GM03348 (cell line): ENCODE results near the gene SLC4A11.

ENCODE experiments used
- DNase-seq: peaks from one replicate; pipeline ENCODE4 v3.0.0; 2012; ENCODE audit warnings: low spot score

Gene SLC4A11

DNA sequence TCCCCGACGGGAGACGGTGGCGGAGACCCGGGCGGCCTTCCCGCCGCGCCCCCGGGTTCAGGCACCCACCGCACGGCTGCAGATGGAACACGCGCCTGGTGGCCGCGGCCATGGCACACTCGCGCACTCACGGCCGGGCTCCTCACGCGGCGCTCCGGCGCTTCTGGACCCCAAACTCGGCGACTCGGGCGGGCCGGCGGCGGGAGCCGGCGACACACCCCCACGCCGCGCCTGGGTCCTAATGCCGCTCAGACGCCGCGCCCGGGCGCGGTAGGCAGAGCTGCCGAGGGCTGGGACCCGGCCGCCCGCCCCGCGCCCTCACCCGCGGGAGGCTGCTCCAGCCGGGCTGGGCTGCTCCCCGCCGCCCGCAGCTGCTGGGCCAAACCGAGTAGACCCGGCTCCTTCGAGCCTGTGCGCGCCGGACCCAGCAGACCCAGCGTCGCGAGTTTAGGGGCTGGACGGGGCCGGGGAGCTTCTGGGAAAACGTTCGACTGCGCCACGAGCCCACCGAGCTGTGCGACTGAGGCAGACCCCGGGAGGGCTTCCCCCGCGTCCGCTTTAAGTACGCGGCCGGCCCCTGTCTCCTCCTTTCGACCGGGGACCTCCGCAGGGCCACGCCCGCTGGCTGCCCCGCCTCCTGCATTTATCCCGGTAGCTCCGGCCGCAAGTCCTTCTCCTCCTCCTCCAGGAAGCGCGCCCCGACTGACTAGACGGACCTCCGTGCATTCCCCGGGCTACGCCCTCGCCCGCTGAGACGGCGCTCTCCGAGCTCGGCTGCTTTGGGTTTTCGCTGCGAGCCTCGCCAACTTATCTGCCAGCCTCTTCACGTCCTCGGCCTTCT, at the start of gene SLC4A11:
SLC4A11 (minus strand) TSS at position 165 of the 841 bp plus-strand sequence; CDS start at position 112, 53 bp downstream.
- peak; percentile 93 for DNase-seq

DNA sequence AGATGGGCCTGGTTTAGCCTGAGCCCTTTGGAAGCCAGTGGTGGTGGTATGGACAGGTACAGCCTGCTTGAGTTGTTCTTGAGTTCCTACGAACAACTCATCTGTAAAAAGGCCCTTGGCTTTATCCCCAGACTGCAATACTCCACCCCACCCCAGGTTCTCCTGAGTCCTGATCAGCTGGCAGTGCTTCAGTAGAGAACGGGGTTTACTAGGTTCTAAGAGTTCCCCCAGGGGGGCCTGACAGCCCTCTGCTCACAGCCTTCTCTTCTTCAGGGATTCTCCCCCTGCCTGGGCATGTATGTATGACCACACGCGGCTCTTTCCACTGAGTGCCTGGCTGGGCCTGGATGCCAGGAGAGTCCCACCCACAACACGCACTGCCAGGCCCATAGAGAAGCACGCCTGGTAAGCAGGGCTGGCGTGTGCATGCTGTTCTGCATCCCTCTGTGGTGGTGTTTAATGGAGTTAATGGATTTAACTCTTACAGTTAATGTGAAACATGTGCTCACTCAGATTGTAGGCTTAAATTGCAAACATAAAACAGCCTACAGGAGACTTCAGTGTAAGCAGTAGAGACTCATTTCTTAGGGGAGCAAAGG, 44.3 kb upstream of the SLC4A11 start:
- DNase-seq, result no peak

DNA sequence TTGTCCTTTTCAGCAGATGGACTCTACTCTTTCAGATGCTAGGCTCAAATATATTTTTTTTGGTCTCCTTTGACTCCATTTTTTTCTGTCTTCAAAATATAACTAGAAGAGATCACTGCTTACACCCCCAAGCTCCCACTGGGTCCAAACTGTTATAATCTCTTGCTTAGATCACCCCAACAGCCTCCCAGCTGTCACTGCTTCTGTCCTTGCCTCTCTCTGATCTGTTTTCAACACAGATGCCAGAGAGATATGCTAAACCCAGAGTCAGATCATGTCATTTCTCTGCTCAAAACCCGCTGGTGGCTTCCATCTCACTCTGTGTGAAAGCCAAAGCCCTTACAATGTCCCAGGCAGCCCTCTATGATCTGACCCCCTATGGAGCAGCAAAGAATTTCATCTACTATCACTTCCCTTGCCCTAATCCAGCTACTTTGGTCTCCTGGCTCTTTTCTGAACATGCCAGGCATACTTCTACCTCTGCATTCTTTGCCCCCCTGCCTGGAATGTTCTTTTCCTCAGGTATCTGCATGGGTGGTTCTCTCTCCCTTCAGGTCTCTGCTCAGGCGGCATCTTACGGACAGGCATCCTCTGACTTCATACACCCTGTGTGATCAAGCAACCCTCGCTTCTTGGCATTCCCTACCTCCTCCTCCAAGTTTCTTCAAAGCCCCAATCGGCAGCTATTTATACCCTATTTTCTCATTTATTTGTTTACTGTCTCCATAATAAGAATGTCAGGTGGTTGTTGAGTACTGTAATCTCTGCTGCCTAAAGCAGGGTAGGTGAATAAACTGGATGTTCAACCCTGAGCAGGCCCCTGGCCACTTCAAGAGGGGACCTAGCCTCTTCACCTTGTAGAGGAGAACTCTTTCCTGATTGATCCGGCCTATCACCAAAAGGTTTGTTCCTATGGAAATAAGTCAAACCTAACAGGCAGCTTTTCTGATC, 43.6 kb upstream of the SLC4A11 start:
- DNase-seq, result no peak

DNA sequence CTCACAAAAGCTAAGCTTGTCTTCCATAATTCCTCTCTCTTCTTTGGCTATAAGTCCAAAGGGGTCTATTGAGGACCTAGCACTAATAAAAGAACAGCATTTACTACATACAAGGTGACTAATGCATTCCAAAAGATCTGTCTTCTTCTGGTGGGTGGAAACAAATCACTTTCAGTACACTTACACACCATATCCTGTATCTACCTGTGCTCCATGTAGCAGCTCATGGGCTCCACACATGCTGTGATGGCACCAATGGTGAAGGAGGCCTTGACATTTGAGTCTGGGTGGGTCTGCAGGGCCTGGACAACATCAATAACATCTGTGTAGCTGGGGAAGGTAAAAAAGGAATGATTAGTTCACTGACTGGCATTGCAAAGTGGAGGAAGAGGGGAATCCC, 42.4 kb upstream of the SLC4A11 start:
- no peak for DNase-seq

DNA sequence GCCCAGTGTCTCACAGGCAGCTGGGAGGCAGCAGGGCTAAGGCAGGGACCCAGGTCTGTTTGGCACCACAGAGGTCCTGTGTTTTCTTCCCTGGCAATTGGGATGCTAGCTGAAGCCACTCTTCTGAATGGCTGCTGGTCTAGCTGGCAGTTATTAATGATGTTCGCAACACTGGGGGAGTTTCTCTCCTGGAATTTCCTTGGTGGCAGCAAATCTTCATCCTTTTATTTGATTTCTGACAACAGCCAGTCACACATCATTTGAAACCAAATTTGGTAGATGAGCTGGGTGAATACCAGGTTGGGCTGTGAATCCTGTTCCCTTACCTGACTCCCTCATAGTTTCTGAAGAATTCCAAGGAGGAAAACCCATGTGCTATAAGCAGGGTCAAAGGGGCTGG, 40.8 kb upstream of the SLC4A11 start:
- no peak for DNase-seq

DNA sequence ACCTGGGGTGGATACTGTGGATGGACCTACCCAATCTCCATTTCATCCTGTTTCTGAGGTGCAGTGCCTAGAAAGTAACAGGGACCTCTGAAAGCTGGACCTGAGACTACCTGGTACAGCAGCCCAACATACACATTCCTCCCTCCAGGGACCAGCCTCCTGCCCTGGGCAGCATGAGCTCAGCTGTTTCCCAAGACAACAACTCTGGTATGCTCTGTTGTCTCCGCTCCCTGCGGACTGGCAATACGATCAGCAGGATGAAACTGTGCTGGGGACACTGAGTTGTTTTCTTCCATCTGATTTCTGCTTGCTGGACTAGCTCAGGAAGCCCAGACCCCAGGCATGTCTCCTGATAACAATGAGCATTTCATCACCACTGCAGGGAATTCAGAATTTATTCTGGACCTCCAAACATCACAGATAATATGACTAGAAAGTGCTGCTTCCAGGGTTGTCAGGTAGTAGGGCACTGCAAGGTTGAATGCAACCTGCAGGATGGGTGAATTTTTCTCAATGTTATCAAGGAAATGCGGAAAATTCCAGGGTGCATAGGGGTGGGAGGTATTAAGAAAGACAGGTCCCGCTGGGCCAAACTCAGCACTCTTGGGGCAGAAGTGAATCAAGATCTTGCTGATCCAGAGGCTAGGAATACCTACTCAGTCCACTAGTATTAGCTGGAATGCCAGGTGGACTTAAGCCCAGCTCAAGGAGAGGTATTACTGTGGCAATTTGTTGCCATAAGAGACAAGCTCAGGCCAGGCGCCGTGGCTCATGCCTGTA, 38.9 kb upstream of the SLC4A11 start:
- DNase-seq, result no peak

DNA sequence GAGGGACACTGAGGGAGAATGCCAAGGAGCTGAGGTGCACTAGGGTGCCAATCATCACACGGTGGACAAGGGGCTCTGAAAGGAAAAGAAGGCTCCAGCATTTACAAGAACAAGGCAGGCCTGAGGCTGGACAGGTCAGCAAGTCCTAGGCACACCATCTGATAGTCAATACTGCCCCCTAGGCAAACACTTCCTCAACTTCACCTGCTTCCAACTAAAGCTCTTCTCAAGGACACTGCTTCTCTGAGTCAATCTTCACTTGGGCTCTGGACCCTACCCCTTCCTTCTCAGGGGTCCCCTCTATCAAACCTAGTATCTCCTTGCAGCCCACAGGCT, 37.7 kb upstream of the SLC4A11 start:
- DNase-seq, result peak; percentile 23

DNA sequence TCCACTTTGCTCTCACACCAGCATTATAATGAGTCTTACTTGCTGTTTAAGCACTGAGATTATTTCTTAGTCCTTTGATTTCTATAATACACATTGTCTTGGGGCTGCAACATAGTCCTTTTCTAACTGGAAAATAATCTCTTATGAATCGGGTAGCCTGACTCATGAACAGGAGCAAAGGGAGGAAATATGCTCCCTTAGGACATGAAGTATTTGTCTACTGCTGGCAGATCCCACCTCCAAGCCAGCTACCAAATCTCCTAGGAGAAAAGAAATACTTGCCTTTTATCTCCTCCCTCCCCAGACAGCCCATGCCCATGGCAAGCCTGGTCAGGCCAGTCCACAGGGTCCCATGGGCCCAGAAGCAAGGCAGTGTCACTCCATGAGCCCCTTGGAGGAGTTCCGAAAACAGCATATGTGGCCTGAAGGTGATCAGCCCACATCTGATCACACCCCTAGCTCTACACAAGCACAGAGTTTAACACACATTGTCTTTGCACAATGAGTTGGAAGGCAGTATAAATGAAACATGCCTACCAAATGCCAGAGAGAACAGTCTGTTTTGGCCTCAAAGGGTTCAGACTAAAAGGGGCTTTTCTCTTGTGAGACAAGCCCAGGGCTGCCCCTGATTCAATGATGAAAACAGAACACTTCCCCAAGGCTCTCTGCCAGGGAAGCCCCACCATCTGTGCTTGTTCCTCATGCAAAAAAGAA, 37.1 kb upstream of the SLC4A11 start:
- peak; percentile 31 for DNase-seq

DNA sequence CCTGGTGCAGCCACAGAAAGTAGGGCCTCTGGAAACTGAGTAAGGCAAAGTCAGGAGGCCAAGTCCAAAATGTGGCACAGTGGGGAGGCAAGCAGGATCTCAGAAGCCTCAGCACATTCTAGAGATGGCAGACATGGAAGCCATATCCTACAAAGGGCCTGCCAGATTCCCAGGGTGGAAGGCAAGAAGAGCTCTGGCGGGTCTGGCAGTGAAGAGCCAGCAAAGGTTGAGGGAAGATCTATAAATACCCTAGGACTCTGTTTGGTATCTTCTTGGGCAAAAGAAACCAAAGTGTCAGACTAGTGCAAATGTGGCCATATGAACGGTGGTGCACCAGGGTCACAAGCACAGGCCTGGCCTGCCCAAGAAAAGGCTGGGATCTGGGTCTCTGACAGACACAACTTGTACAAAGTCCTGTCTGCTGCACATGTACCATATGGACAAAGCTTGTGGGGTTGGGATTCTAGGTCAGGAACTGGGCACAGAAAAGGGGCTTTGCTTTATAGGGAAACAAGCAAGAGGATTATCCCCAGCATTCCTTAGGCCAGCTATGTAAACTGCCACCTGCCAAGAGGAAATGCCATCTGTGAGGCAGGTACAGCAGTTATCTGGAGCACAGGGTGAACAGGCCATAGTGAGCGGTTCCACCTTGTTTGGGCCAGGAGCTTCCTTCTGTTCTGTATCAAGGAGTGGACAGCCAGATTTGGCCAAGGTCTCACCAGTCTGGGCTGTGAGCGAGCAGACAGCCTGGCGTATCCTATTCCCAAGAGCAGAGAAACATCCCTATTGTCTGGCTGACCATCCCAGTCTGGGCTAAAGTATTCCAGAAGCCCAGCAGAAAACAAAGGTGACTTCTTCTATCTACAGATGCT, 36.3 kb upstream of the SLC4A11 start:
- DNase-seq, result no peak

DNA sequence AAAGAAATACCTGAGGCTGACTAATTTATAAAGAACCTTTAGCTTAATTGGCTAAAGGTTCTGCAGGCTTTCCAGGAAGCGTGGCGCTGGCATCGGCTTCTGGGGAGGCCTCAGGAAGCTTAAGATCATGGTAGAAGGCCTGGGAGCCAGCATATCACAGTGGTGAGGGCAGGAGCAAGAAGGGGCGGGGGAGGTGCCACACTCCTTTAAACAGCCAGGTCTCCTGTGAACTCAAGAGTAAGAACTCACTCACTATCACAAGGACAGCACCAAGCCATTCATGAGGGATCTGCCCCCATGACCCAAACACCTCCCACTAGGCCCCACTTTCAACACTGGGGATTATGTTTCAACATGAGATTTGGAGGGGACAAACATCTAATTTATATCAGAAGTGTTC, 34.4 kb upstream of the SLC4A11 start:
- DNase-seq, result no peak

DNA sequence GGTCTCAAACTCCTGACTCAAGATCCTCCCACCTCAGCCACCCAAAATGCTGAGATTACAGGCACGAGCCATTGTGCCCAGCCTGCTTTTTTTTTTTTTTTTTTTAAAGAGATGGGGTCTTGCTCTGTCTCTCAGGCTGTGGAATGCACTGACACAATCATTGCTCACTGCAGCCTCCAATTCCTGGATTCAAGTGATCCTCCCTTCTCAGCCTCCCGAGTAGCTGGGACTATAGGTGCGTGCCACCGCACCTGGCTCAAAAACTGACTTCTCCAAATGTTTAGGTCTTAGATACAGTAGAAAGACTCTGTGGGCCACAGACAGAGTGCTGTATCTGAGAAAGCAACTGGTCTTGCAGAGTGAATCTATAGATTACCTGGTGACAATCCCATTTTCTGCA, 31.1 kb upstream of the SLC4A11 start:
- no peak for DNase-seq

DNA sequence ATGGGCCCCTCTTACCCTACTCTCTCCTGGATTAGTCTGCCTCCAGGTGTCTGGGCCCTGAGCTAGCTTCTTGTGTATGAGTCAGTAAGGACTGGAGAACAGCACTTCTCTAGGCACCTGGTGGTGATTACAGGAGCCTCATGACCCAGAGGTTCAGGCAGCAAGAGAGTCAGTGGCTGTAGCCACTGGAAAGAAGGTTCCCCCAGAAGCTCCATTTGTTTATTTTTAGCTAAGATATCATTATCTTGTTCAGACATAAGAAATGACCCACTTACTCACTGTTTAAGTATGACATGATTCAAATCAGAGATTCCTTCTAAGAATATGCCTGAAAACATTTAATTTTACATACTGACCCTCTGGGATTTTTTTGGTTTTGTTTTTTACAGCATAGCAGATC, 23.6 kb upstream of the SLC4A11 start:
- DNase-seq, result peak; percentile 22

DNA sequence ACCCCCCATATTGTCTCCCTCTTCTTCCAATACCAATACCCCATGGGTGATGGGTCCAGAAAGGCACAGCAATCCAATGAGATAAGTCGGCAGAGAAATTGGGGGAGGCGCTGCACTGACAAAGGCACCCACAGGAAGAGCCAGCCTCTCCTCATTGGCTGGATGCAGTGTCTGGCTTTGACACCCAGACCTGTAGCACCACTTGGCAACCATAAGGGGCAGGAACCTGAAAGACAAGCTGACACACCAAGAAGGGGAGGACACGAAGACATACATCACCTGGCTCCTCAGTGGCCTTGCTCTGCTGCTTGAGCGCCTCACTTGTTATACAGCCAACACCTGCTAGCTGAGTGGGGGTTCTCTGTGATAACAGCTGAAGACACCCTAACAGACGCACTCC, 19.4 kb upstream of the SLC4A11 start:
- DNase-seq, result no peak

DNA sequence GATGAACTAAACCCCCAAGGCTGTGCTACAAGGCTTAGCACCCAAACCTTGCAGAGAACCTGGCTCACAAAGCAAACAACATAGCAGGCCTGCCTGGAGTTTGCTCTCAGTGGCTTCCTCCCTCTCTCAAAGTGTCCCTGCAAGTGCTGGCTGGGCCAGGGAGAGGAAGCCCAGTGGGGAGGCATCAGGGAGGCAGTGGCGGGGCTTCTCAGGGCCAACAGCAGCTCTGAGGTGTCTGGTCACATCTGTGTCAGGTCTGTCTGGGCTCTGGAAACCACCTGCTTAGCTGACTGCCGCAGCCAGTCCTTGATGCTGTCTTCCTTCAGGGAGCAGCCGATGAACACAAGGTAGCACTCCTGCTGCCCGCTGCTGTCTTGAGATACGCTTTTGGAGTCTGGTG, 16.7 kb upstream of the SLC4A11 start:
- no peak for DNase-seq

DNA sequence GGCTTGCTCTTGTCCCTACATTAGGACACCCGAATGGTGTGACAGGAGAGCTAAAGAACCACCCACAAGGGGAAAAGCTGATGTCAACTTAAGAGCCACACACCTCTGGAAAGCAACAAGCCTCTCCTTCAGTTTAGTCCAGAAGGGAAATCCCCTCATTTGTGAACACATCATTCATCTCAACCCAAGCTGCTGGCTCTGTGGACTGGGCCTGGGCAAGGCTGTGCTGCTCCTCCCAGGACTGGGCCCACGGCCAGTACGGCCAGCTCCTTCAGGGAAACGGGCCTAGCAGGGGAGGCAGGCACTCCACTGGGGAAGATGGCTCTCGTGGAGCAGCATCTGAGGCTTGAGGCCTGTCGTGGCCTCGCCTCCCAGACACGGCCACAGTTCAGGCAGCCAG, 12.8 kb upstream of the SLC4A11 start:
- peak; percentile 67 for DNase-seq

DNA sequence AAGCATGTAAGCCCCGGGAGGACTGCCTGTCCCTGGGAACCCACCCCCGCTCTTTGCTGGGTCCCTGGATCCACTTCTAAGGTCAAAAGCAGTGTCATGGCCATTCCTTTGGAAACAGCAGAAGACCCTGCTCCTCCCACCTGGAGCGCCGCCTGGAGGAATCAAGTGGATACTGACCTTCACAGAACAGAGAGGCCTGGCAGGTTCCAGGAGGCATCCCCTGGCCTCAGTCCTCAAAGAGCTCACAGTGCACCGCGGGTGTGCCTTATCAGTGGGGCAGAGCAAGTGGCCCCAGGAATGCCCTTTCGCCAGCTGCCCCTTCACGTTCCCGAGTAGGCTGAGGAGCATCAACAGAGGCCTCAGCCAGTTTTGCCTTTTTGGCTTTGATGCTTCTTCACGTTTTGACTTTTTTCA, 11.1 kb upstream of the SLC4A11 start:
- no peak for DNase-seq

DNA sequence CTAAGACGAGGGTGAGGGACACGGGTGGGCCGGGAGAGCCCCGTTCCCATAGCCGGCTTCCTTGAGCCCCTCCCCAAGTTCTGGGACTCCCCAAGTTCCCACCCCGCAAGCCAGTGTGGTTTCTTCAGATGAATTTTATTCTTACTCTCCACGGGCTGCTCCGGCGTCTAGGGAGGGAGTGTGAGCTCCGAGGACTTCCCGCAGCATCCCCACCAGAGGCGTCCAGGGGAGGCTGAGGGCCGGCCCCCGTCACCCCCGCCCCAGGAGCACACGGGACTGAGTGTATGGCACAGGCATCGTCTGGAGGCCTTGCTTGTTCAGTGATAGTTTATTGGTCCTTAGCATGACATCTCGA, 10.0 kb upstream of the SLC4A11 start:
- DNase-seq, result no peak

DNA sequence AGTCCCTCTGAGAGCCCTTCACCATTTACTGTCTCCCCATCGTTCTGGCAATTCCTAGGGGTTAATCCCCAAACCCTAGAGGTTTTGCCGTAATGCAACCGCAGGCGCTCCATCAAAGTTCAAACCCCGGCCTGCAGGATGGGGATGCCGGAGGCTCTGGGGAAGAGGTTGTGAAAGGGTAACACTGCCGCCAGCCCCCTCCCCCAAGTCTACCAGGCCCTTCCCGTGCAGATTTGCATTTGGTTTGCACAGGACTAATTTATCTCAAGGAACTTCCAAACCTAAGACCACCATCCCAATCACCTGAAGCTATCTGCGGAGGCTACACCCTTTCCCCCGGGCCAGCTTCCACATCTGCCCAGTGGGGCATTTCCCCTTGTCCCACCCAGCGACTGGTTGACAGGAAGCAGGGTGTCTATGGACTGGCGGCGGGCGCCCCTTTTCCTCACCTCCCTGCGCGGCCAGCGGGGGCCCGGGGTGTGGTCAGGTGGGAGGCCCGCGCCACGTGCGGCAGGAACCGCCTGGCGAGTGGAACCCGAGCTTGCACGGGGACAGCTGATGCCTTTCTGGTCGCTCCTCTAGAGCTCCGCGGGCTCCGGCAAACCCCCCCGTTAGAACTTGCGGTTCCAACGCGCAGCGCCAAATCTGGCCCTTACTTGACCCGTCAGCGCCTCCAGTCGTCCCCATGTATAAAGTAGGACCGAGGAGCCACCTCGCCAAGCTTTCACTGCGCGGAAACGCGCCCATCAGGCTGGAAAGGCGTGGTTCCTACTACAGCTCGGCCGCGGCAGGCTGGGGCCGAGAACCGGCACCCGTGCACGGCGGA, 9.4 kb upstream of the SLC4A11 start:
- DNase-seq, result peak; percentile 44

DNA sequence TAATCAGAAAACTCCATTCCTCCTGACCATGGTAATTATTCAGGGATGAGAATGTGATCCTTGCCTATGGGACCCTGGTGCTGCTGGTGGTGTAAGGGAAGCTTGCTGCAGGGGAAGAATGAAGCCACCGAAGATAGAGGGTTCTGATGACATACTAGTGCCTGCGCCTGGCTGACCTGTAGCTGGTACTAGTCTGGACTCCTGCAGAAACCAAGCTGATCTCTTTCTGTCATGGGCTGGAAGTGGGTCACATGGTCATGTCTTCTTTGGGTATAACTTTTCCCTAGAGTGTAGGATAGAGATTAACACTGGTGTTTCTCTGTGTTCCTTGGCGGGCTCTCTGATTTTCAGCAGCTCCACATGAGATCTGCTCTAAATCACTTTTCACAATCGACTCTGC, 8.6 kb upstream of the SLC4A11 start:
- DNase-seq, result no peak

DNA sequence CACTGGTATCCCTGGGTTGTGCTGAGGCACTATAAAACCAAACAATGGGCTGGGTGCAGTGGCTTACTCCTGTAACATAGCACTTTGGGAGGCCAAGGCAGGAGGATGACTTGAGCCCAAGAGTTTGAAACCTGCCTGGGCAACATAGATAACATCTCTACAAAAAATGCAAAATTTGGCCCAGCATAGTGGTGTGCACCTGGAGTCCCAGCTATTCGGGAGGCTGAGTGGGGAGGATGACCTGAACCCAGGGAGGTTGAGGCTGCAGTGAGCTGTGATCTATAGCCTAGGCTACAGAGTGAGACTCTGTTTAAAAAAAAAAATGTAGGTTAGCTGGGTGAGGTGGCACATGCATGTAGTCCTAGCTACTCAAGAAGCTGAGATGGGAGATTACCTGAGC, 7.7 kb upstream of the SLC4A11 start:
- no peak for DNase-seq
